ENCODE measurements around the gene SIPA1L3.

DNA sequence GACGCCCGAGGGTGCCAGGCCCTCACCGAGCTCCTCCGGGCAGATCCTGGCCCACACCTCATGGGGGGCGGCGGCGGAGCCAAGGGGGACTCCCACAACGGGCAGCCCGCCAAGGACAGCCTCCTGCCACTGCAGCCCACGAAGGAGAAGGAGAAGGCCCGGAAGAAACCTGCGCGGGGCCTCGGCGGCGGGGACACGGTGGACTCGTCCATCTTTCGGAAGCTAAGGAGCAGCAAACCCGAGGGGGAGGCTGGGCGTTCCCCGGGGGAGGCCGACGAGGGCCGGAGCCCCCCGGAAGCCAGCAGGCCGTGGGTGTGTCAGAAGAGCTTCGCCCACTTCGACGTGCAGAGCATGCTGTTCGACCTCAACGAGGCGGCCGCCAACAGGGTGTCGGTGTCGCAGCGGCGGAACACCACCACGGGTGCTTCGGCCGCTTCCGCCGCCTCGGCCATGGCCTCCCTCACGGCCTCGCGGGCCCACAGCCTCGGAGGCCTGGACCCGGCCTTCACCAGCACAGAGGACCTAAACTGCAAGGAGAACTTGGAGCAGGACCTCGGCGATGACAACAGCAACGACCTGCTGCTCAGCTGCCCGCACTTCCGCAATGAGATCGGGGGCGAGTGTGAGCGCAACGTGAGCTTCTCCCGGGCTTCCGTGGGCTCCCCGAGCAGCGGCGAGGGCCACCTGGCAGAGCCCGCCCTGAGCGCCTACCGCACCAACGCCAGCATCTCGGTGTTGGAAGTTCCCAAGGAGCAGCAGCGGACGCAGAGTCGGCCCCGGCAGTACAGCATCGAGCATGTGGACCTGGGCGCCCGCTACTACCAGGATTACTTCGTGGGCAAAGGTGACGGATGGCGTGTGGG, 175.5 kb downstream of the SIPA1L3 start:
- TF ChIP-seq, protein P1, sequence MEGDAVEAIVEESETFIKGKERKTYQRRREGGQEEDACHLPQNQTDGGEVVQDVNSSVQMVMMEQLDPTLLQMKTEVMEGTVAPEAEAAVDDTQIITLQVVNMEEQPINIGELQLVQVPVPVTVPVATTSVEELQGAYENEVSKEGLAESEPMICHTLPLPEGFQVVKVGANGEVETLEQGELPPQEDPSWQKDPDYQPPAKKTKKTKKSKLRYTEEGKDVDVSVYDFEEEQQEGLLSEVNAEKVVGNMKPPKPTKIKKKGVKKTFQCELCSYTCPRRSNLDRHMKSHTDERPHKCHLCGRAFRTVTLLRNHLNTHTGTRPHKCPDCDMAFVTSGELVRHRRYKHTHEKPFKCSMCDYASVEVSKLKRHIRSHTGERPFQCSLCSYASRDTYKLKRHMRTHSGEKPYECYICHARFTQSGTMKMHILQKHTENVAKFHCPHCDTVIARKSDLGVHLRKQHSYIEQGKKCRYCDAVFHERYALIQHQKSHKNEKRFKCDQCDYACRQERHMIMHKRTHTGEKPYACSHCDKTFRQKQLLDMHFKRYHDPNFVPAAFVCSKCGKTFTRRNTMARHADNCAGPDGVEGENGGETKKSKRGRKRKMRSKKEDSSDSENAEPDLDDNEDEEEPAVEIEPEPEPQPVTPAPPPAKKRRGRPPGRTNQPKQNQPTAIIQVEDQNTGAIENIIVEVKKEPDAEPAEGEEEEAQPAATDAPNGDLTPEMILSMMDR (conservative IDR thresholded peaks at IDR 0.05; ENCODE audit: low read depth, low read length) = no peak
- TF ChIP-seq EZH2 (IDR thresholded peaks at IDR 0.05; ENCODE audit: borderline replicate concordance, low read depth, low read length, poor library complexity, severe bottlenecking) = no peak

Measured in A673 (cell line).